ENCODE data around the gene PIEZO1. TPM values are rescaled to one million over a fixed set of nuclear protein-coding genes. Genes with fewer than 3 reads are reported as not detected.

The PIEZO1 gene
- total RNA-seq, 4 donors from 2014 or later = 62.3 to 161 (median 123) TPM

DNA sequence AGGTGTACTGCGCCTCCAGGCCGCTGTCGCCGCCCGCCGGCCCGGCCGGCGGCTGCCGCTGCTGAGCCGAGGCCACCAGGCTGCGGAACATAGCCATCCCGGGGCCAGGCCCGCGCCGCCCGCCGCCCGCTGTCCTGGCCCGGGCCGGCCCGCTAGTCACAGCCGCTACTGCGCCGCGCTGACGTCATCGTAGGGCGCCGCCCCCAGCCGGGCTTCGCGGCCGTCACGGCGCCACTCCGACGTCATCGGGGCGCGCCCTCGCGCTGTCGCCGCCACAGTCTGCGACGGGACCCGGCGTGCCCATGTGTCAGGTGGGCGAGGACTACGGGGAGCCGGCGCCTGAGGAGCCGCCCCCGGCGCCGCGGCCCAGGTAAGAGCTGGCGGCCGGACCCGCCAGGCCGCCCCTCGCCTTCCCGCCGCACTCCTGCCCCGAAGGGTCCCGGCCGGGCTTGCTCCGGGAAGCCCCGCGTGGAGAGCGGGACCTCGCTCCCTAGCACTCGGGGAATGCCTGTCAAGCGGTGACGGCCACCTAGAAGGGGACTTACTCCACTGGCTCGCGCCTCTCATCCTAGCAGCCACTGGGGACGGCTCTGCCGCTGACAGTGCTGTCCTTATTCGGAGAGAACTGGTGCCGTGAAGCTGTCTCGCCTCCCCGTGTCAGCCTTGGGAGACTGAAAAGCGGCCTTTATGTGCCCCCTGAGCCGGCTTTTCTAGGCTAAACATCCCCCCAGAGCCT, 78.6 kb downstream of the PIEZO1 start, which contains the start of the genes CTU2 and RNF166:
Gene CTU2, plus strand, starts transcription at position 275 of the 736 bp plus-strand sequence. Its CDS starts 28 bp downstream, at position 303.
Gene RNF166, minus strand, starts transcription at position 180 of the 736 bp plus-strand sequence. Its CDS starts 83 bp downstream, at position 97.
- H3K27ac ChIP-seq = peak within 1 kb of the TSS; percentile 70 to 73
- H3K27me3 ChIP-seq = no peaks in the 10 kb centered on the region
- H3K36me3 ChIP-seq = no peaks in the 10 kb centered on the region
- peak; percentile 85 to 88 for DNase-seq
- intact Hi-C loops (cut with DNase I; ENCODE audit: low total_unique reads) = no loop called here
- H3K9me3 ChIP-seq = no peaks in the 10 kb centered on the region
- TF ChIP-seq CTCF (IDR thresholded peaks at IDR 0.05) = peak in 1 of 4 experiments; percentile 21
- TF ChIP-seq POLR2A (IDR thresholded peaks at IDR 0.05) = peak; percentile 87 to 92
- H3K4me1 ChIP-seq = peaks cover 5 to 16% of the 10 kb centered on the region in 2 donors
- H3K4me3 ChIP-seq = peak within 1 kb of the TSS; percentile 50 to 94

GRCh38 chr16:88705801-88706228, 79.2 kb downstream of the PIEZO1 start:
- H3K4me1 ChIP-seq = peaks cover 5 to 16% of the 10 kb centered on the region in 2 donors
- no peaks in the 10 kb centered on the region for H3K36me3 ChIP-seq

GRCh38 chr16:88705076-88705684, 79.8 kb downstream of the PIEZO1 start:
- H3K4me1 ChIP-seq = peaks cover 5 to 16% of the 10 kb centered on the region in 2 donors
- no peak for DNase-seq
- no peaks in the 10 kb centered on the region for H3K36me3 ChIP-seq
- intact Hi-C loops (cut with DNase I; ENCODE audit: low total_unique reads) = no loop called here
- H3K27ac ChIP-seq = peak overlapping the region; percentile 70 to 73
- TF ChIP-seq CTCF (IDR thresholded peaks at IDR 0.05) (no peak), POLR2A (IDR thresholded peaks at IDR 0.05) (no peak)
- no peaks in the 10 kb centered on the region for H3K9me3 ChIP-seq
- no peaks in the 10 kb centered on the region for H3K27me3 ChIP-seq
- H3K4me3 ChIP-seq = peak overlapping the region; percentile 50 to 94

More at GRCh38 chr16:88705801-88706228, 79.2 kb downstream of the PIEZO1 start:
- Histone ChIP-seq H3K9me3 (no peaks in the 10 kb centered on the region), H3K4me3 (peak overlapping the region; percentile 50 to 94), H3K27ac (peak overlapping the region; percentile 70 to 73), H3K27me3 (no peaks in the 10 kb centered on the region)
- no peak for DNase-seq
- intact Hi-C loops (cut with DNase I; ENCODE audit: low total_unique reads) = no loop called here
- TF ChIP-seq POLR2A (IDR thresholded peaks at IDR 0.05) (no peak), CTCF (IDR thresholded peaks at IDR 0.05) (no peak)

GRCh38 chr16:88703486-88704309, 81.3 kb downstream of the PIEZO1 start:
- peaks cover 5 to 16% of the 10 kb centered on the region in 2 donors for H3K4me1 ChIP-seq

More at GRCh38 chr16:88703486-88704309, 81.3 kb downstream of the PIEZO1 start:
- H3K27me3 ChIP-seq = no peaks in the 10 kb centered on the region
- intact Hi-C loops (cut with DNase I; ENCODE audit: low total_unique reads) = no loop called here
- no peaks in the 10 kb centered on the region for H3K36me3 ChIP-seq
- DNase-seq = no peak
- no peaks in the 10 kb centered on the region for H3K9me3 ChIP-seq
- no peak for TF ChIP-seq POLR2A (IDR thresholded peaks at IDR 0.05)
- TF ChIP-seq CTCF (IDR thresholded peaks at IDR 0.05) = no peak
- no peak overlapping the region for H3K4me3 ChIP-seq
- no peak overlapping the region for H3K27ac ChIP-seq
